ENCODE results near the gene SNRNP25.
A peak's percentile ranks its signal among the peaks of the same experiment; 100 is the strongest.

The SNRNP25 gene

GRCh38 chr16:63998-64913, 10.6 kb downstream of the SNRNP25 start:
- DNase-seq, result no peak

- no peak for DNase-seq
Measured at GRCh38 chr16:64914-65255, 11.3 kb downstream of the SNRNP25 start.

GRCh38 chr16:65745-66144, 12.1 kb downstream of the SNRNP25 start:
- peak; percentile 86 for DNase-seq

- no peak for DNase-seq
Measured at GRCh38 chr16:66309-67182, 12.9 kb downstream of the SNRNP25 start.

GRCh38 chr16:67183-67791, 13.7 kb downstream of the SNRNP25 start:
- DNase-seq, result no peak

- no peak for DNase-seq
Measured at GRCh38 chr16:67884-68789, 14.5 kb downstream of the SNRNP25 start.

GRCh38 chr16:69181-69580, 15.6 kb downstream of the SNRNP25 start:
- no peak for DNase-seq

- DNase-seq, result no peak
Measured at GRCh38 chr16:71210-71539, 17.5 kb downstream of the SNRNP25 start.

GRCh38 chr16:71540-72401, 18.1 kb downstream of the SNRNP25 start:
- no peak for DNase-seq

GRCh38 chr16:72561-73548, 19.2 kb downstream of the SNRNP25 start, which contains the start of gene RHBDF1:
Gene RHBDF1 (minus strand): TSS chr16:72631. CDS start chr16:65015, 7,616 bp downstream.
- no peak for DNase-seq

GRCh38 chr16:74051-74746, 20.6 kb downstream of the SNRNP25 start:
- DNase-seq, result no peak

- no peak for DNase-seq
Measured at GRCh38 chr16:74747-75334, 21.2 kb downstream of the SNRNP25 start.

GRCh38 chr16:75580-76501, 22.2 kb downstream of the SNRNP25 start:
- no peak for DNase-seq

GRCh38 chr16:76535-77272, 23.1 kb downstream of the SNRNP25 start:
- DNase-seq, result no peak

- peak; percentile 33 for DNase-seq
Measured at GRCh38 chr16:77273-77806, 23.7 kb downstream of the SNRNP25 start.

GRCh38 chr16:77807-78443, 24.3 kb downstream of the SNRNP25 start, which contains the start of gene MPG:
Gene MPG (plus strand): TSS chr16:78225. CDS start chr16:78310, 85 bp downstream.
- DNase-seq, result peak; percentile 84
